ENCODE measurements around the gene PDIA5.

- TF ChIP-seq POLR2A (IDR thresholded peaks at IDR 0.05) (no peak), CTCF (IDR thresholded peaks at IDR 0.05) (no peak)
Measured at GRCh38 chr3:123063034-123063433, 3.8 kb upstream of the PDIA5 start.
